MCF 10A (cell line): ENCODE data around the gene TUBGCP2. TPM values are rescaled to one million over a fixed set of nuclear protein-coding genes. Genes with fewer than 3 reads are reported as not detected.

Experiments
- BruUV-seq: library from RNA; stranded (reverse); fragments of 400-500 nt; replicated peaks from 2 replicates; lab custom pipeline; 2021; lab: Mats Ljungman, UMichigan
- CTCF ChIA-PET: fragments of 300-600 bp; sonication (Branson Sonifier 250); formaldehyde crosslinking; extraction: SDS; loops from one replicate; lab custom pipeline; 2021; ENCODE audit warnings: antibody characterized with exemption, inconsistent platforms; lab: Yijun Ruan, JAX
- POLR2A ChIA-PET: fragments of 300-600, 350-650 bp; sonication (Branson Sonifier 250); formaldehyde crosslinking; extraction: SDS; loops from one replicate; lab custom pipeline; 2020; ENCODE audit warnings: antibody characterized with exemption, inconsistent platforms; lab: Yijun Ruan, JAX
- DNase-seq: peaks from one replicate; pipeline ENCODE4 v3.0.0-alpha.2; 2018; ENCODE audit not compliant: unreplicated experiment
- H3K27ac Mint-ChIP-seq: one replicate; pipeline ENCODE4 v1.8.0; 2022; ENCODE audit warnings: mild to moderate bottlenecking, low read depth, mixed read lengths; ENCODE audit not compliant: unreplicated experiment
- H3K27me3 Mint-ChIP-seq: one replicate; pipeline ENCODE4 v1.8.0; 2022; ENCODE audit warnings: mixed read lengths; ENCODE audit not compliant: insufficient read depth, unreplicated experiment
- H3K36me3 Mint-ChIP-seq: one replicate; pipeline ENCODE4 v1.8.0; 2022; ENCODE audit warnings: mild to moderate bottlenecking, moderate library complexity, mixed read lengths; ENCODE audit not compliant: insufficient read depth, unreplicated experiment
- H3K4me1 Mint-ChIP-seq: one replicate; pipeline ENCODE4 v1.8.0; 2022; ENCODE audit warnings: mixed read lengths; ENCODE audit not compliant: insufficient read depth, unreplicated experiment
- H3K4me3 Mint-ChIP-seq: one replicate; pipeline ENCODE4 v1.8.0; 2022; ENCODE audit warnings: mild to moderate bottlenecking, moderate library complexity, mixed read lengths; ENCODE audit not compliant: unreplicated experiment
- H3K9me3 Mint-ChIP-seq: one replicate; pipeline ENCODE4 v1.8.0; 2022; ENCODE audit warnings: mixed read lengths; ENCODE audit not compliant: unreplicated experiment
- CTCF ChIP-seq: fragments of 200-600 bp; IDR thresholded peaks from one replicate; pipeline ENCODE4 v1.8.0; 2022; ENCODE audit warnings: antibody characterized with exemption, mild to moderate bottlenecking; ENCODE audit not compliant: unreplicated experiment
- intact Hi-C: fragments of 100-400 bp; cut with micrococcal nuclease; formaldehyde crosslinking; loops from 2 replicates; pipeline ENCODE4 v1.14.1; 2022
- total RNA-seq: library from RNA; stranded (reverse); gene quantifications from 2 replicates; pipeline ENCODE4 v1.2.3, GENCODE V29; 2022

The TUBGCP2 gene
- total RNA-seq, 1 experiment from 2014 or later, result 95.9 TPM

- no peaks in the 10 kb centered on the region for H3K9me3 Mint-ChIP-seq
- H3K27ac Mint-ChIP-seq, result no peak overlapping the region
- no TSS peak for BruUV-seq
- H3K27me3 Mint-ChIP-seq, result no peaks in the 10 kb centered on the region
- POLR2A ChIA-PET, result no interaction called here
- CTCF ChIA-PET, result interaction anchor here (0.6 to 1.6 kb wide), 5 partner anchors 14 to 828 kb away, joined by 3 to 5 read pairs (median 4); no protein-coding TSS in a partner anchor
- H3K4me1 Mint-ChIP-seq, result peaks cover 16% of the 10 kb centered on the region
- intact Hi-C loops, result no loop called here
- H3K4me3 Mint-ChIP-seq, result no peak overlapping the region
- DNase-seq, result no peak
- H3K36me3 Mint-ChIP-seq, result peaks cover 47% of the 10 kb centered on the region
- TF ChIP-seq CTCF, result no peak
These were observed 27.6 kb downstream of the TUBGCP2 start for GRCh38 chr10:133281084-133281483.

GRCh38 chr10:133280391-133281059 is 28.1 kb downstream of the TUBGCP2 start:
- TF ChIP-seq CTCF, result no peak
- DNase-seq, result no peak
- H3K27me3 Mint-ChIP-seq, result no peaks in the 10 kb centered on the region
- H3K4me1 Mint-ChIP-seq, result peaks cover 16% of the 10 kb centered on the region
- intact Hi-C loops, result no loop called here
- ChIA-PET POLR2A (interaction anchor here (1.0 kb wide), 1 partner anchor 21 kb away, joined by 4 read pairs; no protein-coding TSS in a partner anchor), CTCF (interaction anchor here (0.6 to 1.6 kb wide), 5 partner anchors 27 to 827 kb away, joined by 3 to 5 read pairs (median 3); no protein-coding TSS in a partner anchor)
- no peak overlapping the region for H3K4me3 Mint-ChIP-seq
- H3K36me3 Mint-ChIP-seq, result peaks cover 45% of the 10 kb centered on the region
- H3K9me3 Mint-ChIP-seq, result no peaks in the 10 kb centered on the region
- H3K27ac Mint-ChIP-seq, result no peak overlapping the region
- no TSS peak for BruUV-seq

- Mint-ChIP-seq H3K36me3 (peaks cover 39% of the 10 kb centered on the region), H3K9me3 (no peaks in the 10 kb centered on the region), H3K27me3 (no peaks in the 10 kb centered on the region), H3K4me3 (no peak overlapping the region), H3K27ac (peak overlapping the region; percentile 85), H3K4me1 (peaks cover 16% of the 10 kb centered on the region)
- intact Hi-C loops, result loop anchor here (2.0 kb wide), 1 partner anchor 21 kb away; no protein-coding TSS in a partner anchor
- BruUV-seq, result no TSS peak
- DNase-seq, result peak; percentile 18
- ChIA-PET CTCF (interaction anchor here (0.6 to 2.2 kb wide), 5 partner anchors 19 to 625 kb away, joined by 3 to 15 read pairs (median 4); no protein-coding TSS in a partner anchor), POLR2A (interaction anchor here (1.0 to 4.7 kb wide), 5 partner anchors 17 to 94 kb away, joined by 4 to 45 read pairs (median 4); partner anchors contain the start of gene ECHS1)
- no peak for TF ChIP-seq CTCF
These were observed 29.1 kb downstream of the TUBGCP2 start for GRCh38 chr10:133279326-133280226.
